Left lobe of liver (tissue), 2 donors: ENCODE measurements around the gene B4GALNT3. TPM values are rescaled to one million over a fixed set of nuclear protein-coding genes. Genes with fewer than 3 reads are reported as not detected.

Experiments
- ATAC-seq: fragments of 200-7000 bp; cut with Tn5 transposase; one replicate; pipeline ENCODE4 v1.9.1; 2020; ENCODE audit warnings: mild to moderate bottlenecking, moderate library complexity
- DNase-seq: peaks from one replicate; pipeline ENCODE4 v3.0.0-alpha.2; 2020; ENCODE audit warnings: low spot score
- total RNA-seq: library from RNA; stranded (reverse); gene quantifications from one replicate; pipeline ENCODE4 v1.2.1, GENCODE V29; 2021
- donor health status: DM: no; HTN: no; CAD: no; lungs with moderate emphysema.
- donor health status: DM: no; HTN: yes; CAD: no.

B4GALNT3 gene
- total RNA-seq, 1 donor from 2014 or later = 0.30 TPM

DNA sequence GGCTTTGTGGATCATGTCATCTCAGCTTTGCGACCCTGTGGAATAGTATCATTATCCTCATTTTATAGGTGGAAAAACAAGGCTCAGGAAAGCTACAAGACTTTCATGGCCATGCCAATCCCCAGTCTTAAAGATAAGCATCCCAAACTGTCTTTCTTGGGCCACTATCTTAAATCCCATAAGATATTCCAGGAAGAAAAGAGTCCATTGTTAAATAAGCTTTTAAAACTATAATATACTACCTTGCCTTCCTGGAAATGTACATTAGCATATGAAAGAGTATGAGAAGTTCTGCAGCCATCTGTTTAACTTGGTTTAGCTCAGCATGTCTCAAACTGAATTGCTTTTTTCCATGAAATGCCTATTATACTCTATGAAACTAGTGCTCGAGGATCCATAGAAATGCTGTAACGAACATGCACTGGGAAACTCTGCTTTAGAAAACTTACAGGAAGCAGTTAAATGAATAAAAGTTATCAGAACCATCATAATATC, 77.1 kb downstream of the B4GALNT3 start:
- no peak for ATAC-seq

GRCh38 chr12:537772-538171, 78.0 kb downstream of the B4GALNT3 start:
- no peak for DNase-seq

More for the DNA sequence above, 77.1 kb downstream of the B4GALNT3 start:
- no peak for DNase-seq

GRCh38 chr12:538731-539539, 79.2 kb downstream of the B4GALNT3 start:
- ATAC-seq (peak; percentile 72), DNase-seq (peak; percentile 64)

More at GRCh38 chr12:537772-538171, 78.0 kb downstream of the B4GALNT3 start:
- no peak for ATAC-seq

- DNase-seq (no peak), ATAC-seq (no peak)
These were observed 80.0 kb downstream of the B4GALNT3 start for GRCh38 chr12:539540-540310.

- DNase-seq = no peak
- ATAC-seq = no peak
These were observed 82.1 kb downstream of the B4GALNT3 start for GRCh38 chr12:541676-542324.

DNA sequence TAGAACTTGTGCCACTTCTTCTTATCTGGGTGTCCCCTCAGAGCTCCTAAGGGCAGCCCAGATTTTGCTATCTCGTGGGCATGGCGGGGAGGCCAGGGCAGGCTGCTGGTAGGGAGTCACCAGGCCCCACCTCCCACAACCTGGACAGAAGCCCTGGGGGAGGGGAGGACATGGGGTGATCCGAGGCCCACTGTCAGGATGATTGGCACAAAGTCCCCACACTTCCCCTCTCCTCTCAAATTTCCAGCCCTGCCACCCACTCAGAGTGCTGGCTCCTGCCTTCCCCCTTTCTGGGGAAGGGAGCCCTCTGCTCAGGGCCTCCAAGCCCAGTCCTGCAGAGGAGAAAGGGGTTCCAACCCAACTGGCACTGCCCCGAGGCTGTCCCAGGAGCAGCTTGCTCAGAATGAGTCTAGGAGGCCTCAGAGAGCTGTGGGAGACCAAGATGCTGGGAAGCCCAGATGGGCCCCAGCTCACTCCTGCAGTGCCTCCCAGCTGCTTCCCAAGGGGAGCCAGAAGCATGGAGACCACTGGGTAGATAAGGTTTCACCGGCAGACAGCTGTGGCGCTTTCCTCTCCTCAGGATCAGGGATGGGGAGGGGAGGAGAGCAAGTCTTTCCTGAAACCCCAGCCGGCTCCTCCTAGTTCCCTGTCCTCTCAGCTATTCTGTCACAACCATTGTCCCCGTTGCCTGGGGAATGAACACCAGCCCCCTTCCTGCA, 82.8 kb downstream of the B4GALNT3 start:
- ATAC-seq = no peak
- no peak for DNase-seq

DNA sequence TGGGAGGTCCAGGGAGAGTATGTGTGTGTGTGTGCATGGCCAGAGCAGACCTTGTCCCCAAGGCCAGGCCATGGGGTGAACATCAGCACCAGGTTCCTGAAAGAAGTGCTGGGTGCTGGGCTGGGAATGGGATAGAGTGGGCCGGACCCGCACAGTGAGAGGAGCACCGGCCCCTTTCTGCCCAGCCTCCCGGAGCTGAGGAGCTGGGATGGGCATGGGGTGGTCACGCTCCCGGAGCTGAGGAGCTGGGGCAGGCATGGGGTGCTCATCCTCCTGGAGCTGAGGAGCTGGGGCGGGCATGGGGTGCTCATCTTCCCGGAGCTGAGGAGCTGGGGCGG, 83.3 kb downstream of the B4GALNT3 start:
- ATAC-seq (no peak), DNase-seq (no peak)

DNA sequence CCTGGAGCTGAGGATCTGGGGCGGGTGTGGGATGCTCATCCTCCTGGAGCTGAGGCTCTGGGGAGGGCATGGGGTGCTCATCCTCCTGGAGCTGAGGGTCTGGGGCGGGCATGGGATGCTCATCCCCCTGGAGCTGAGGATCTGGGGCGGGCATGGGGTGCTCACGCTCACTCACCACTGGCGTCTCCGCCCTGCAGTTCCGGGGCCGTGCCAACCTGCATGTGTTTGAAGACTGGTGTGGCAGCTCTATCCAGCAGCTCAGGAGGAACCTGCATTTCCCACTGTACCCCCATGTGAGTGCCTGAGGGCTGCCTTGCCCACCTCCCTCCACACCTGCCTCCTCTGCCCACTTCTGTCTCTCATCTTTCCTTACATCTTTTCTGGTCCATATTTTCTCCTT, 84.4 kb downstream of the B4GALNT3 start:
- ATAC-seq = no peak

DNA sequence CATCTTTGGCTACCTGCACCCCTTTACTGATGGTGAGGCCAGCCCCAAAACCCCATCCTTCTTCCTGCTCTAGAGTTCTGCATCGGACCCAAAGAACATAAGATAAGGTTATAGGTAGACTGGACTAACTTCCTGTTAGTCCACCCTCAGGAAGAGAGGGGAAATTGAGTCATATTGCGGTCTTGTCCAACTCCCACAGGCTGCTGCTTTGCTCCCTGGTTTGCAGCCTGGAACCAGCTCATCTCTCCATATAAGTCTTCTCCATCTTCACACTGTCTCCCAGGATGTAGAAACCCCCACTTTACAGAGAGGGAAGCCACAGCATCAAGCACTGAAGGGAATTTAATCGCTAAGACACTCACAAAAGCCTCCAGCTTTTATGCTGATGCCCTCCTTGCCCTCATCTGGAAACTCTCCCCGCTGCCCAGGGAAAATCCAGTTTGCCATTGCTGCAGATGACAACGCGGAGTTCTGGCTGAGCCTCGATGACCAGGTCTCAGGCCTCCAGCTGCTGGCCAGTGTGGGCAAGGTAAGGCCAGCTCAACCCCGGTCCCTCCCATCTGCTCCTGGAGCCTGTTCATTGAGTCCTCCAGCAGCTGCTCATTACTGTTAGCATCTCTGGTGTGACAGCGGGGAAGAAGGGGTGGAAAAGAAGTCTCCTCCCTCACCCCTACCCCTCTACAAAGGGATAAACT, 85.3 kb downstream of the B4GALNT3 start:
- DNase-seq = no peak
- no peak for ATAC-seq

More for the DNA sequence above, 84.4 kb downstream of the B4GALNT3 start:
- no peak for DNase-seq

DNA sequence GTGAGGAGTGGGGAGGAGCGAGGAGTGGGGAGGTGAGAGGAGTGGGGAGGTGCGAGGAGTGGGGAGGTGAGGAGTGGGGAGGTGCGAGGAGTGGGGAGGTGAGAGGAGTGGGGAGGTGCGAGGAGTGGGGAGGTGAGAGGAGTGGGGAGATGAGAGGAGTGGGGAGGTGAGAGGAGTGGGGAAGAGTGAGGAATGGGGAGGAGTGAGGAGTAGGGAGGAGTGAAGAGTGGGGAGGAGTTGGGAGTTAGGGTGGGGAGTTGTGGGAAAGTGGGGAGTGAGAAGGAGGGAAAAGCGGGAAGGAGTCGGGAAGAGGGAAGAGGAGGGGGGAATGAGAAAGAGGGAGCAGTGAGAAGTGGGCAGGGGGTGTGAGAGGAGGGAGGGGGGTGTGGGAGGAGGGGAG, 86.1 kb downstream of the B4GALNT3 start:
- ATAC-seq (no peak), DNase-seq (no peak)

DNA sequence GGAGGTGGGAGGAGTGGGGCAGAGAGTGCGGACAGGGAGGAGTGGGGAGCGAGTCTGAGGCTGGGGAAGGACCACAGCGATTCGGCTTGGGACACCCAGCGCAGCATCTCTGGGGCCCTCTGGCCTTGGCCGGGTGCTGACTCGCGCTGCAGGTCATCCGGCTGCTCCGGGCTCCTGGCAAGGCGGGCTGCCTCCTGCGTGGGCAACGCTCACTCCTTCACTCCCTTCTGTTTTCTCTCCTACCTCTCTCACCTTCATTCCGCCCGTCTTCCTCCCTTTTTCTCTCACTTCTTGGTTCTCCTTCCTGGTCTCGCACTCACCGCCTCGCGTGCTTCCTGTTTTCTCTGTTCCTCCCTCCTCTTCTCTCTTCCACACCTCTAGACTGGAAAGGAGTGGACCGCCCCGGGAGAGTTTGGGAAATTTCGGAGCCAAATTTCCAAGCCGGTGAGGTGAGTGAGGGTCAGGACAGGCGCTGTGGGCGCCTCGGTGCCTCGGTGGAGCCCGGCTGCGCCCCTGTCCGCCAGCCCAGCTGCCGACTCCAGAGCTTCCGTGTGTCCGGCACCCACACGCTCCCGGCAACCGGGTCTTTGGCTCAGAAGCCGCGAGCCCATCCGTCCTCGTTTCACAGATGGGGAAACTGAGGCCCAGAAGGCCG, 86.7 kb downstream of the B4GALNT3 start:
- ATAC-seq = no peak
- no peak for DNase-seq

- peak; percentile 70 for DNase-seq
- peak; percentile 85 for ATAC-seq
These were observed 87.4 kb downstream of the B4GALNT3 start for GRCh38 chr12:546920-547845.

GRCh38 chr12:547883-548470, 88.2 kb downstream of the B4GALNT3 start:
- DNase-seq = no peak
- ATAC-seq = no peak

DNA sequence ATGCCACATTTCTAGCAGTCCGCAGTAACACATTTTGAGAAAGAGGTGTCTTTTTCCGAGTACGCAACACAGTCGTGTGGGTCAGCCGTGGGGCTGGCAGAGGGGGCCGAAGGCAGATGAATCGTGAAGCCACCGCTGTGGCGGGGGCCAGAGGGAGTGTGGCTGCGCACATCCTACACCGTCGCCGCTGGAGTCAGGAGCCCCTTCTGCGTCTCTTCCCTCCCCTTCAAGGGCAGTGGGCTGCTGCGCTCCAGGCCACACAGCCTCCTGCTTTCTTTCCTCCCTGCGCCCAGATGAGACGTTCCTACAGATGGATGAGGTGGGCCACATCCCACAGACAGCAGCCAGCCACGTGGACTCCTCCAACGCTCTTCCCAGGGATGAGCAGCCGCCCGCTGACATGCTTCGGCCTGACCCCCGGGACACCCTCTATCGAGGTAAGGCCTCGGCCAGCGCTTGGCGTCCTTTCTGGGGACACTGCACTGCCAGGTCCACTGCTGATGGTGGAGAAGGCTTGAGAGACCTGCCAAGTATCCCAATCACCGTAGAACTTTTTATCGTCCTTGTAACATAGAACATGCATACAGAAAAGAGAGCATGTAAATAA, 89.8 kb downstream of the B4GALNT3 start:
- DNase-seq = no peak

GRCh38 chr12:550473-551260, 90.9 kb downstream of the B4GALNT3 start:
- ATAC-seq = peak; percentile 82
- peak; percentile 85 for DNase-seq

More for the DNA sequence above, 89.8 kb downstream of the B4GALNT3 start:
- ATAC-seq = no peak

- ATAC-seq = no peak
These were observed 92.7 kb downstream of the B4GALNT3 start for GRCh38 chr12:552466-552865.

More at GRCh38 chr12:552466-552865, 92.7 kb downstream of the B4GALNT3 start:
- no peak for DNase-seq
